ENCODE data around the gene APOOL.
A peak's percentile ranks its signal among the peaks of the same experiment; 100 is the strongest.

Gene APOOL

GRCh38 chrX:85084770-85085393 is 81.2 kb downstream of the APOOL start:
- DNase-seq: peak; percentile 5

GRCh38 chrX:85089321-85089840 is 85.7 kb downstream of the APOOL start:
- no peak for DNase-seq

- DNase-seq: no peak
Observed at GRCh38 chrX:85107407-85107806, 103.7 kb downstream of the APOOL start.

- no peak for DNase-seq
Observed at GRCh38 chrX:85108165-85108564, 104.5 kb downstream of the APOOL start.

- DNase-seq: no peak
Observed at GRCh38 chrX:85109235-85109634, 105.6 kb downstream of the APOOL start.

GRCh38 chrX:85111347-85111746 is 107.7 kb downstream of the APOOL start:
- no peak for DNase-seq

GRCh38 chrX:85112293-85112692 is 108.6 kb downstream of the APOOL start:
- no peak for DNase-seq

GRCh38 chrX:85113746-85114145 is 110.1 kb downstream of the APOOL start:
- DNase-seq: no peak

- no peak for DNase-seq
Observed at GRCh38 chrX:85114171-85114570, 110.5 kb downstream of the APOOL start.

GRCh38 chrX:85114776-85115175 is 111.1 kb downstream of the APOOL start:
- DNase-seq: no peak

- DNase-seq: no peak
Observed at GRCh38 chrX:85115252-85115651, 111.6 kb downstream of the APOOL start.

GRCh38 chrX:85136409-85136808 is 132.7 kb downstream of the APOOL start:
- no peak for DNase-seq

- no peak for DNase-seq
Observed at GRCh38 chrX:85139422-85139821, 135.7 kb downstream of the APOOL start.

GRCh38 chrX:85140964-85141363 is 137.3 kb downstream of the APOOL start:
- no peak for DNase-seq

Measured in fibroblast of skin of abdomen (primary cell).